ENCODE results near the gene TXNRD2. TPM values are rescaled to one million over a fixed set of nuclear protein-coding genes. Genes with fewer than 3 reads are reported as not detected.
"Not testable (repeated sequence)": the region's sequence is repeated elsewhere in the genome, so short reads cannot be mapped to it uniquely, and the experiment has no call there.

TXNRD2 gene
- total RNA-seq, 1 experiment from 2014 or later = 7.0 TPM

DNA sequence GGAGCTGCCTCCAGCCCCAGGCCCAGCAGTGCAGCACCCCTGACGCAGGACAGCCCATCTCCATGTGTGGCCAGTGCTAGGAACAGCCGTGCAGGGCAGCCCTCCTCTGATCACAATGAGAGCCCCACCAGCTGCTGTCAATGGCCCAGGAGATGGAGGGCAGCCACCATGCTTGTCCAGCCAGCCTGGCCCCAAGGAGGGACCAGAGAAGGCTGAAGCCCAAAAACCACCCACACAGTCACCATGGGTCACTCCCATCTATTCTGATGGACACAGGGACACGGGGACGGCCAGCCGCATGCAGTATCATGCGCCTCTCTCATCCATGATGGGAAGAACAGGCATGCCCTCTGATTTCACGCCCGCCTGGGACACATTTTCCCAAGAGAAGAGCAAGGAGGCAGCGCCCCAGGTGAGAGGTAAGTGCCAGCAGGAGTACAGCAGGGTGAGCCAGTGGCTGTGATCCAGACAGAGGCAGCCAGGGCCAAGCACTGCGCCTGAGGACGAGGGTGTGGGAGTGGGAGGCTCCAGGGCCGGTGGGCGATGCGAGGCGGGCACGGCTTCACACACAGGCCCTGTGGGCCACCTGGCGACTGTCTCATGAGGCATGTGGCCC is 53.4 kb downstream of the TXNRD2 start:
- H3K36me3 ChIP-seq (ENCODE audit: insufficient read depth, low read length) = no peaks in the 10 kb centered on the region
- H3K9me3 ChIP-seq (ENCODE audit: low read length) = no peaks in the 10 kb centered on the region
- no peak overlapping the region for H3K27ac ChIP-seq (ENCODE audit: low read length)
- peaks cover 42% of the 10 kb centered on the region for H3K4me1 ChIP-seq (ENCODE audit: low read length)
- no peaks in the 10 kb centered on the region for H4K20me1 ChIP-seq (ENCODE audit: insufficient read depth, low read depth, low read length)
- no peaks in the 10 kb centered on the region for H3K9me2 ChIP-seq (replicated peaks; ENCODE audit: insufficient read depth, low read length)
- H3K4me3 ChIP-seq (ENCODE audit: low read length) = no peak overlapping the region
- H3K4me2 ChIP-seq (ENCODE audit: low read depth, low read length, poor library complexity, severe bottlenecking) = no peak overlapping the region
- no peak overlapping the region for H3K9ac ChIP-seq (ENCODE audit: low read length)
- H2AFZ ChIP-seq (ENCODE audit: low read length) = no peak overlapping the region
- no peaks in the 10 kb centered on the region for H3K79me2 ChIP-seq (ENCODE audit: low read length)
- no peak for DNase-seq
- no peaks in the 10 kb centered on the region for H3K27me3 ChIP-seq (ENCODE audit: low read length)

DNA sequence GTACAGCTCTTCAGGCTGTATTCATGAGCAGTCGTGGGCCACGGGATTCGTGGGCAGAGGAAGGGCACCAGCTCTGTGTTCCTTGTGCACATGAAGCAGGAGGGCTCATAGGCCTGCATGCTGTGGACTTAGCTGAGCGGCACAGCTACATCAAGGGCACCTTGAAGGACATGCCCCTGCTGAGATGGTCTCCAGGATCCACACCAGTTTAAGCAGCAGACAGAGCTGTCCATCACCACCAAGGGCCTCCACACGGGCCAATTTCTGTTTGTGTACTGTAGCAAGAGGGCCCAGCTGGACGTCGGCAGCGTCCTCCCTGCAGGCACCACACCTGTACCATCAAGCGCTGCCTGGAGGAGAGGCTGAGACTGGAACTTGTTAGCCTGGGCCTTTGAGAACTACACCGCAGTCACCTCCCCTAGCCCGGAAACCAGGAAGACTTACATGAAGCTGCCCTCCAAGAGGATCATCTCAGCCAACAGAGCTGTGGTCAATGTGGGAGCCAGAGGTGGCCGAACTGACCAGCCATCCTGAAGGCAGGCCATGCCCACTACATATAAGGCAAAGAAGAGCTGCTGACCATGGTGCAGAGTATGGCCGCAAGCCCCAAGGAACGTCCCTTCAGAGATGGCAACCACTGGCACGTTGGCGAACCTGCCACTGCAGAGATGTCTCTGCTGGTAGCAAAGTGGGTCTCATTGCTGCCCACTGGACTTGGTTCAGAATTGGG is 54.2 kb downstream of the TXNRD2 start:
- Histone ChIP-seq H3K4me1 (ENCODE audit: low read length) (peaks cover 39% of the 10 kb centered on the region), H3K9me3 (ENCODE audit: low read length) (no peaks in the 10 kb centered on the region), H3K27me3 (ENCODE audit: low read length) (no peaks in the 10 kb centered on the region), H3K9me2 (replicated peaks; ENCODE audit: insufficient read depth, low read length) (no peaks in the 10 kb centered on the region), H3K9ac (ENCODE audit: low read length) (no peak overlapping the region), H2AFZ (ENCODE audit: low read length) (peak overlapping the region; percentile 36; the same call in 1 of the 2 replicates), H3K4me2 (ENCODE audit: low read depth, low read length, poor library complexity, severe bottlenecking) (peak overlapping the region; percentile 49), H3K27ac (ENCODE audit: low read length) (peak overlapping the region; percentile 57), H3K36me3 (ENCODE audit: insufficient read depth, low read length) (no peaks in the 10 kb centered on the region), H4K20me1 (ENCODE audit: insufficient read depth, low read depth, low read length) (no peaks in the 10 kb centered on the region), H3K79me2 (ENCODE audit: low read length) (no peaks in the 10 kb centered on the region), H3K4me3 (ENCODE audit: low read length) (no peak overlapping the region)
- no peak for DNase-seq

DNA sequence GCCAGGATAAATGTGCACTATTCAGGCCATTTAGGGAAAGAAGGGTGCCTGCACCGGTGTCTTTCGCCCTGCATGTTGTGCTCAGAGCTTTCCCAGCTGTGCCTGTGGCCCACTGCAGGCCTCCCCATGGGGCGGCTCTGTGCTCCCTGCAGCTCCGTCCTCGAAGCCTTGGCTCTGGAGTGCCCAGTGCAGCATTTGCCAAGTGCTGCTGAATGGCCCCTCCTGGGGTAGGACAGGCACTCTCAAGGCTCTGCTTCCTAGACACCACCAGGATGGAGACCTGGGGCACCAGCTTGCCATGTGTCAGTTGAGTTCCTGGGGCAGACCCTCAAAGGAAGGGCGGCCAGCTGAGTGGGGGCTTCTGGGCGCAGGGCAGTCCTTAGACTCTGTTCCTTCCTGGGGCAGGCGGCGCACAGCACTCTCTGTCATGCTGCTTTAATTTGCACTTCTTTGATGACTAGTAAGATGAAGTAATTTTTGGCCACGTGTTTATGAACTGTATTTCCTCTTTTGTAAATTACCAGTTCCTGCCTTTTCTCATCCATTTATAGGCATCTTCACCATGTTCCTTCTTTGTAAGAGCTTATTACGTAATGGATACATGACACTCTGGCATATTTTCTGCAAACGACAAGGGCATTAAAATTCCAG is 54.9 kb downstream of the TXNRD2 start:
- Histone ChIP-seq H3K27ac (ENCODE audit: low read length) (peak overlapping the region; percentile 57), H3K36me3 (ENCODE audit: insufficient read depth, low read length) (no peaks in the 10 kb centered on the region), H4K20me1 (ENCODE audit: insufficient read depth, low read depth, low read length) (no peaks in the 10 kb centered on the region), H2AFZ (ENCODE audit: low read length) (peak overlapping the region; percentile 36; the same call in 1 of the 2 replicates), H3K9me2 (replicated peaks; ENCODE audit: insufficient read depth, low read length) (no peaks in the 10 kb centered on the region), H3K27me3 (ENCODE audit: low read length) (no peaks in the 10 kb centered on the region), H3K4me3 (ENCODE audit: low read length) (no peak overlapping the region), H3K79me2 (ENCODE audit: low read length) (no peaks in the 10 kb centered on the region), H3K9me3 (ENCODE audit: low read length) (no peaks in the 10 kb centered on the region), H3K4me2 (ENCODE audit: low read depth, low read length, poor library complexity, severe bottlenecking) (peak overlapping the region; percentile 49), H3K9ac (ENCODE audit: low read length) (peak overlapping the region; percentile 51), H3K4me1 (ENCODE audit: low read length) (peaks cover 35% of the 10 kb centered on the region)
- DNase-seq = peak; percentile 82

DNA sequence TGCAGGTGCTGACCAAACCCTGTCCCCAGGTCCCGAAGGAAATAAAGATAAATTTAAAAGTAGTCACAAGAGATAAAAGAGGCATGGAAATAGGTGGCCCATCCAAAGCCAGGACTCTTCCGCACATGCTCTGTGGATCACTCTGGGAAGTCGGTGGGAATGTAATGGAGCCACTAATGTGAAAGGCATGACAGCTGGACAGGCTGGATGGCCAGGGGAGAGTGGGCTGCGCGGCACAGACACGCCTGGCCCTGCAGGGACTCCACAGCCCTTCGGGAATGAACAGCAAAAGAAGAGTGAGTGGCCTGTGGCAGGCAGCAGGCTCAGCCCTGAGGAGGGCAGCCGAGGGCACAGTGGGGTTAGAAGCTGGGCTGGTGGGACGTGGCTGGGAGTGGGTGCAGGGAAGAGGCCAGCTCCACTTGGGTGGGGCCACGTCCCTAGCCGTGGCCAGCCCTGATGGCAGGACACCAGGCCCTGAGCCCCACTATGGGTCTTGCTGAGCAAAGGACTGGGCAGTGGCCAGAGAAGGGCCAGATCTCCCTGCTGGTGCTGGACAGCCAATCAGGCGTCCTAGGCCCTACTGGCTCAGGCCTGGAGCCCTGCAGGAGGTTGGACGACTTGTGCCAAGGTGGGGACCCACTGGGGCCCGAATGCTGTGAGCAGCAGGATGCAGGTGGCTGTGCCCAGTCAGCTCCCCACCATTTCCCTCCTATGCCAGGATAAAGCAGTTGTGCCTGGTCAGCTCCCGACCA is 55.6 kb downstream of the TXNRD2 start:
- Histone ChIP-seq H3K4me1 (ENCODE audit: low read length) (peaks cover 30% of the 10 kb centered on the region), H3K4me2 (ENCODE audit: low read depth, low read length, poor library complexity, severe bottlenecking) (peak overlapping the region; percentile 49), H3K36me3 (ENCODE audit: insufficient read depth, low read length) (no peaks in the 10 kb centered on the region), H3K4me3 (ENCODE audit: low read length) (no peak overlapping the region), H3K9ac (ENCODE audit: low read length) (peak overlapping the region; percentile 51; the same call in 1 of the 2 replicates), H3K9me2 (replicated peaks; ENCODE audit: insufficient read depth, low read length) (no peaks in the 10 kb centered on the region), H2AFZ (ENCODE audit: low read length) (no peak overlapping the region), H3K9me3 (ENCODE audit: low read length) (no peaks in the 10 kb centered on the region), H3K79me2 (ENCODE audit: low read length) (no peaks in the 10 kb centered on the region), H3K27me3 (ENCODE audit: low read length) (no peaks in the 10 kb centered on the region), H4K20me1 (ENCODE audit: insufficient read depth, low read depth, low read length) (no peaks in the 10 kb centered on the region), H3K27ac (ENCODE audit: low read length) (peak overlapping the region; percentile 57)
- DNase-seq = no peak

DNA sequence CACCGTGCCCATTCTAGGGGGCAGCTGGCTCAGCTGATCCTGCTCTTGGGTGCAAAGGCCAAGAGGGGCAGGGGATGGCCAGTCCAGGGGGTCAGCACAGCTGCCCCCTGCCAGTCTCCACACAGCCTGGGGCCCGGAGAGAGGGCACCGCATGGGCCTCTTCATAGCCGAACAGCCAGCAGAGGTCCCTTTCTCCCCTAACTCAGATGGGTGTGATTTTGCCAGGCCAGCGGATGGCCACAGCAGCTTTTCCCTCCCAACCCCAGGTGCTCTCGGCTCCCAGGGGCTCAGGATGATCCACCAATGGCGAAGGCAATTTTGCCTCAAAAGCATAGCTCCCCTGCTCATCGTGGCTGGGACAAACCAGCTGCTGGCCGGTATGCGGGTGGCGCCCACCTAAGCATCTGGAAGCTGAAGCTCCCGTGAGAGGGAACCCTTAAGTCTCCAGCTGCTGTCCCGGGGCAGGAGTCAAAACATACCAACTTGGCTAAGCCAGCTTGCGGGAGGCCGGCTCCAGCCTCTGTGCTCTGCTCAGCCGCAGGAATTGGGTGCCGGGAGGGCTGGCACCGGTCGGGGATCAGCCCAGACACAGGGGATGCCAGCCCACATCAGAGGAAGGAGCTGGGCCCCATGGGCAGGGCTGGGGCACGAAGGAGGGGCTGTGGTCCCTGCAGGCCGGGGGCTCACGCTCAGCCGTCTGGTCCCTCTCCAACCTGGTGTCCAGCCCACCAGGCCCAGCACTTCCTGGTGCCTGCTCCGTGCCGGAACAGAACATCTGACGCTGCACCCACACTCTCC is 56.5 kb downstream of the TXNRD2 start:
- H2AFZ ChIP-seq (ENCODE audit: low read length) = no peak overlapping the region
- H3K4me1 ChIP-seq (ENCODE audit: low read length) = peaks cover 24% of the 10 kb centered on the region
- no peaks in the 10 kb centered on the region for H3K27me3 ChIP-seq (ENCODE audit: low read length)
- no peaks in the 10 kb centered on the region for H3K79me2 ChIP-seq (ENCODE audit: low read length)
- no peak overlapping the region for H3K27ac ChIP-seq (ENCODE audit: low read length)
- H4K20me1 ChIP-seq (ENCODE audit: insufficient read depth, low read depth, low read length) = no peaks in the 10 kb centered on the region
- no peak for DNase-seq
- no peaks in the 10 kb centered on the region for H3K9me2 ChIP-seq (replicated peaks; ENCODE audit: insufficient read depth, low read length)
- H3K4me2 ChIP-seq (ENCODE audit: low read depth, low read length, poor library complexity, severe bottlenecking) = no peak overlapping the region
- H3K9me3 ChIP-seq (ENCODE audit: low read length) = no peaks in the 10 kb centered on the region
- no peak overlapping the region for H3K9ac ChIP-seq (ENCODE audit: low read length)
- no peaks in the 10 kb centered on the region for H3K36me3 ChIP-seq (ENCODE audit: insufficient read depth, low read length)
- no peak overlapping the region for H3K4me3 ChIP-seq (ENCODE audit: low read length)

DNA sequence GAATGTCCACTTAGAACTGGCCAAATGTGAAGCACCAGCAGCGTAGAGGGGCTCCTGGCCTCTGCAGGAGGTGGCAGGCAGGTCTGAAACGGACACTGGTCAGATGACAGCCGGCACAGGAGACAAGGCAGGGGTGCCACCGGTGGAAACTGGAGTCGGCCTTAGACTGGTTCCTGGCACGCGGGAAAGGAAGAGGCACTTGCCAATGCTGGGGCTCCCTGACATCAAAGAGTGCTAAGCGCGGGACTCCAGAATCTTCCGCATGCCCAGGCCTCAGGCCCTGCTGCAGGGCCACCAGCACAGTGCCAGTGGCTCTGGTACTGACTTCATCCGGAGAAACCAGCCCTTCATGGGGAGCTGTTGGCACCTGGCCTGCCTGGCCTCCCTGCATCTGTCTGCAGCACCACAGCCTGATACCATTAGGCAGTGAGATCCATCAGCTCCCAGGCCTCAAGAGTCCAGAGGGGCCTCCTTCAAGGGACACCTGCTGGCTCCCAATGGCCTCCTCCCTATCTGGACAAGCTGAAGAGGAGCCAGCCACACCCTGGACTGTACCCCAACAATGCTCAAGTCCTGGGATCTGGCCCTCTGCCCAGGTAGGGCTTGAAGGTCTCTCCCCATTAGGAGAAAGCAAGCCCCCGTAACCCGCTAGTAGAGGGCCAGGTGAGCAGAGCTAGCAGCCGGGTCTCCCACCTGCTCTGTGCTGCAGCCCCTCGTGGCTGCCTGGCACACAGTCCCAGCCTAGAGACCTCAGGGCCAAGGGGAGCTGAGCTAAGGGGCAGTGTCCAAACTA is 57.3 kb downstream of the TXNRD2 start:
- Histone ChIP-seq H3K9ac (ENCODE audit: low read length) (no peak overlapping the region), H3K4me3 (ENCODE audit: low read length) (no peak overlapping the region), H3K9me3 (ENCODE audit: low read length) (no peaks in the 10 kb centered on the region), H3K9me2 (replicated peaks; ENCODE audit: insufficient read depth, low read length) (no peaks in the 10 kb centered on the region), H2AFZ (ENCODE audit: low read length) (no peak overlapping the region), H3K4me2 (ENCODE audit: low read depth, low read length, poor library complexity, severe bottlenecking) (no peak overlapping the region), H3K27ac (ENCODE audit: low read length) (no peak overlapping the region), H4K20me1 (ENCODE audit: insufficient read depth, low read depth, low read length) (no peaks in the 10 kb centered on the region), H3K4me1 (ENCODE audit: low read length) (peaks cover 24% of the 10 kb centered on the region), H3K79me2 (ENCODE audit: low read length) (no peaks in the 10 kb centered on the region), H3K27me3 (ENCODE audit: low read length) (no peaks in the 10 kb centered on the region), H3K36me3 (ENCODE audit: insufficient read depth, low read length) (no peaks in the 10 kb centered on the region)
- DNase-seq = no peak

DNA sequence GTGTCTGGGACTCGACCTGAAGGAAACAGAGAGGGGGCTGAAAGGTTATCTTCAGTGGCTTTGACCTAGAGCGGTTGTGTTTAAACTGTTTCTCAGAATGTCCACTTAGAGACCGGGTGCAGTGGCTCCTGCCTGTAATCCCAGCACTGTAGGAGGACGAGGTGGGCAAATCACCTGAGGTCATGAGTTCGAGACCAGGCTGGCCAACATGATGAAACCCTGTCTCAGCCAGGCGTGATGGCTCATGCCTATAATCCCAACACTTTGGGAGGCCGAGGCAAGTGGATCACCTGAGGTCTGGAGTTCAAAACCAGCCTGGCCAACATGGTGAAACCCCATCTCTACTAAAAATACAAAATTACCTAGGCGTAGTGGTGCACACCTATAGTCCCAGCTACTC is 58.2 kb downstream of the TXNRD2 start:
- not testable (repeated sequence) for H3K9ac ChIP-seq (ENCODE audit: low read length); H2AFZ ChIP-seq (ENCODE audit: low read length); H3K79me2 ChIP-seq (ENCODE audit: low read length); H4K20me1 ChIP-seq (ENCODE audit: insufficient read depth, low read depth, low read length); H3K27ac ChIP-seq (ENCODE audit: low read length); H3K9me2 ChIP-seq (replicated peaks; ENCODE audit: insufficient read depth, low read length); H3K36me3 ChIP-seq (ENCODE audit: insufficient read depth, low read length); H3K4me3 ChIP-seq (ENCODE audit: low read length); DNase-seq; H3K9me3 ChIP-seq (ENCODE audit: low read length); H3K27me3 ChIP-seq (ENCODE audit: low read length); H3K4me2 ChIP-seq (ENCODE audit: low read depth, low read length, poor library complexity, severe bottlenecking)
- H3K4me1 ChIP-seq (ENCODE audit: low read length) = peaks cover 24% of the 10 kb centered on the region

All from Karpas-422 (cell line).